Measurements from ENCODE around the gene DGKB.
"Not testable (repeated sequence)": the region's sequence is repeated elsewhere in the genome, so short reads cannot be mapped to it uniquely, and the experiment has no call there.

DGKB gene

GRCh38 chr7:14570750-14571607, 331.6 kb downstream of the DGKB start:
- no peak for DNase-seq

DNA sequence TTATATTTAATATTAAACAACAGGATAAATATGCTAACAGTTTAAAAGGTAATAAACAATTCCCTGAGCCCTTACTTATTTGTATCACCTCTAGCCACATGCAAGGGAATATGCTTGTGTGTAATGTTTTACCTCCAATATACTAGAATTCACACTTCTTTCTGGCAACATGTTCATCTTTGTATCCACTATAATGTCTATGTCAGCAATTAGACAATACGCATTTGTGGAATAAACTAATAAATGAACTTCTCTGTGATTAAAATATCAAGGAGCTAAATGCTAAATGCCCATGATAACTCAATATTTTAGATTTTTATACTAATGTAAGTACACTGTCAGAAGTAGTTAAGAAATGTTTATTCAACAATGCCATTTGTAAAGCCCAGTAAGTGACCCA, 350.5 kb downstream of the DGKB start:
- no peak for DNase-seq

DNA sequence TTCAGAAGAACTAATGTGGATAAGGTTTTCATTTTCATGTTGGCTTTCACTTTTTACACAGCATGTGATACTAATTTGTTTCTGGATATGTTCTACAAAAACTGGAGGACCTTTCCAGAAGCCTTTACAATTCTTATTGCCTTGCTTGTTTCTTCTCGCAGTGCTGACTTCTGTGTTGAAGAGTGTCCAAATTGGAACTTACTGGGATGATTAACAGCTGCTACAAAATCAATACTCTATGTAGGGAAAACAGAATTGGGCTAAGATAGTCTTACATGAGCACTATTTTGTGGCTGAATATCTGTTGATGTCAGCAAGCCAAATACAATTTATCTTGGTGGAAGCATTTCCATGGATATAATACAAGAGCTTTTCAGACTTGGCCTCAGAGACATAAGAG, 351.2 kb downstream of the DGKB start:
- DNase-seq = no peak

DNA sequence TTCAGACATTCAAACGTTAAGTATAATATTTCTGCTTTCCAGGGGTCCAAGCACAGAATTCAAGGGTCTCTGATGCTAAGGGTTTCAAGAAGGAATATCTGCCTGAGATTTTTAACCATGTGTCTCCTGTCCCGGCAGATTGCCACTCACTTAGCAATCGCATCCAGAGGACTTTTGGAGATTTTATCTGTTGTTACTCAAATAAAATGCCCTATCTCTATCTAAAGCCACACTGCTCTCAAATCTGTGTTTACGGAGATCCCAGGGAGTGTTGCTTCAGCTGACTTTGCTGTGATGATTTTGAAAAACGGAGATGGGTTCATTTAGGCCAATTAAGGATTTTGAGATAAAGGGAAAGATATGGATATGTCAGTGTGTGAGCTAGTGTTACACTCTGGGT, 359.9 kb downstream of the DGKB start:
- no peak for DNase-seq

GRCh38 chr7:14521183-14521582, 381.4 kb downstream of the DGKB start:
- no peak for DNase-seq

GRCh38 chr7:14510268-14510667, 392.3 kb downstream of the DGKB start:
- DNase-seq = no peak

DNA sequence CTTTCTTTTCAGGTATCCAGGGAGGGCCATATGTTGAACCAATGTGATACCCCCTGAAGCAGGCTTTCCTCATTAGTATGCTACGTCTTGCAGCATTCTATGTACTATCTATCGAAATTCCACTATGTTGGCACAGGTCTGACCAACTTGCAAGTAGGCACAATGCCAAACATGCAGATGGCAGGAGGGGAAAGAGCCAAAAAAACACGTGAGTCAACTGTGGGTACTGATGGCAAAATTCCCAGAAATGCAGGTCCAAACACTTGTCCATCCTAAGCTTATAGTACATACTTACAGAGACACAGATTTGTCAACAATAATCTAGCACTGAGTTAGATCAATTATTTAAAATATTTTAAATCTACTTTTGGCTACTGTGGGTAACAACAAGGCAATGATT, 394.9 kb downstream of the DGKB start:
- peak; percentile 95 for DNase-seq

- no peak for DNase-seq
Measured at GRCh38 chr7:14505906-14506305, 396.6 kb downstream of the DGKB start.

DNA sequence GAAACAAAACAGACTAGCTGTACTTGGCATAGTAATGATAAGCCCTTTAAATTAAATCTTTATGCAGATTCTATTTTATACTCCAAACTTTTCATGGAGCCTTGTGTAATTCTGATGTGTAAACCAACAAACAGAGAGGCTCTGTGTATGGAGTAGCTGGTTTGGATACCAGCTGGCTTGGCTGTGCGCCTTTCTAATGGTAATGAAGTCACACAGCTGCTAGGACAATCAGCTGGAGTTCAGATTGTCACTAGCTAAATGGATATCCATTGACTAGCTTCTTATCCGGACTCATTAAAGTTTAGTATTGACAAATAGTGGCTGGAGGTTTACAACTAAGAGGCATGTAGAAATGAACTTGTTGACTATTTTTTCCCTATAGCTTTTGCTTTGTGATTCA, 398.4 kb downstream of the DGKB start:
- no peak for DNase-seq

GRCh38 chr7:14503623-14504022, 398.9 kb downstream of the DGKB start:
- no peak for DNase-seq

DNA sequence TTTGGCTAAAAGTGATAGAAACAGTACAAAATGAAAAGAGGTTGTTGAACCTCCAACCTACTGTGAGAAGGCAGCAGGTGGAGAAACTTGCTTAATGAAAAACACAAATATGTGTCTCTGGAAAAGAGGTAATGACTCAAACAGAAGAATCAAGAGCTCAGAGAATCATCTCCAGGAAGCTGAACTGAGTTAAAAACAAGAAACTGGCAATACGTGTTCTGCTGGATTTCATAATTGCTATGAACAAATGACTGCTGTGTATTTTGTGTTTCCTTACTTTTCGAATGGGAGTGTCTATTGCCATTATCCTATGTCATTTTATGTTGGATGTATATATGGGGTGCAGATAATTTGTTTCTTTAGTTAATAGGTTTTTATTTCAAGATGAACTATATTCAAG, 401.1 kb downstream of the DGKB start:
- DNase-seq = no peak

- no peak for DNase-seq
Measured at GRCh38 chr7:14497390-14497789, 405.2 kb downstream of the DGKB start.

DNA sequence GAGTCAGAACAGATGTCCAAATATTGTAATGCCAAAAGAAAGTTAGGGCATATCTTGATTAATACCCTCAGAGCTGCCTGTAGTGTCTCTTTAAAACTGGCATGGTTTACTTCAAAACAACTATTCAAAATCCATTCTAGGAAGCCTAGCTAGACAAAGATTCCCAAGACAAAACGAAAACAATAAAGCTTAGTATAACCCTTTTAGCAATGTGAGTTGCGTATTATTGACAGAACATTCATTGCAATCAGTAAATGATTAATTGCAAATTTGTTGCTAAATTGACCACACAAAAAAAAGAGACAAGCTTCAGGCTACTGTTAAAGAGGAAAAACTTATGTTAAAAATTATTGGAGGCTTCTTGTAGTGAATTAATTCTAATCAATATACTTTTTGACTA, 406.9 kb downstream of the DGKB start:
- DNase-seq = no peak

DNA sequence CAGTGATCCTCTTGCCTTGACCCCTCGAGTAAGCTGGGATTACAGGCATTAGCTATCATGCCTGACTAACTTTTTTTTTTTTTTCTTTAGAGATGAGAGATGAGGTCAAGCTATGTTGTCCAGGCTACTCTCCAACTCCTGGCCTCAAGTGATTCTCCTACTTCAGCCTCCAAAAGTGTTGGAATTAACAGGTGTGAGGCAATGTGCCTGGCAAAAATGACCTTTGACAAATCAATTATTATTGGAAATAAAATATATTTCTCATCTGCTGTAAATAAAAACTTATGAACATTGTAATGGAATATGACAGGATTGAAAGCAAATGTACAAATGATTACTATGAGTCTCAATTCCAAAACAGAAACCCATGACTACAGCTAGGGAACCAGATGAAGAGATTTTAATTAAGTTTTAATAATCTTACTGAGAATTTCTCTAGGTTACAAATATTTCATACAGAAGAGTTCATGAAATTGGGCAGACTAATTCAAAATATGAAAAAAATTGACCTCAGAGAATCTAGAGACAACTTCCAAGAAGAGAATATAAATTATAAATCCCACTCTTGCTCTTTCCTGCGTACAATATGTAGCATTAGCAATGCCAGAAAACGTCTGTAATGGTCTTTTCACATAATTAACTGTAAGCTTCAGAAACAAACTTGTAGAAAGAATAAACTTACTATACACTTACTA, 414.7 kb downstream of the DGKB start:
- DNase-seq = no peak

DNA sequence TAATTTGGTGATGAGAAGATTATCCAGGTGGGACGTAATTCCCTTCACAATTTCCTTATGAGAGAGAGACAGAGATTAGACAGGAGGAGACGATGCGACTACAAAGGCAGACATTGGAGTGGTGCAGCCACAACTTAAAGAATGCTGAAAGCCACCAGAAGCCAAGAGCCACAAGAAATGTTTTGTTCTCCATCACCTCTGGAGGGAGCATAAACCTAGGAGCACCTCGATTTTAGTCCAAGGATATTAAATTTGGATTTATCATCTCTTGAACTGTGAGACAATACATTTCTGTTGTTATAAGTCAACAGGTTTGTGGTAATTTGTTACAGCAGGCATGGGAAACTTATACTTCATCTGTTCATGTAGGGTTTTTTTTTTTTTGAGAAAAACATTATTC, 418.9 kb downstream of the DGKB start:
- no peak for DNase-seq

GRCh38 chr7:14480281-14480680, 422.3 kb downstream of the DGKB start:
- no peak for DNase-seq

DNA sequence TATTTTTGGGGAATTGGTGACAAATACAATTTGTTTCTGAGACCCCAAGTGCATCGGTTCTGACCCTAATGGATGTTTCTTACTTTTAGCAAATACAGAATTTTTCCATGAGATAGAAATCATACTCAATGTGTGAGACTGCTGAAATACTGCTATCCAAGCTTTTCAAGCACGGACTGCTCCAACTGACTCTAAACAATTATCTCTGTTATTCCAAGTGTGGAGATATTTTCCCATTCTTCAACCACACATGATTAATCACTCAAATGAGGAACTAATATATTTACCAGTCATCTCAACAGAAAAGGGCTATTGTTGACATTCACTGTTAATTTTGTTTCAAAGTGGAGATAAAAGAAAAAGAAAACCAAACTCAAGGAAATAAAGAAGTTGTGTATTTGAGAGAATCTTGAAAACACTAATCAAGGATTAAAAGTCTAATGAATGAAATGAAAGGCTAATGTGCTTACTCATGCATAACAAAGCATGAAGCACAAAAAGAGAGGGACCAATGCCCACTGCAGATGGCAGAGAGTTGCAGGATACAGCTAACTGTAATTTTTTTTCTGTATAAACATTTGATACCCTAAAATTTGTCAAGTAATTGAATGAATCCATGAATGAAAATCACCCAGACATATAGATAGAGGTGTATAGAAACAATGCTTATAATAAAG, 423.6 kb downstream of the DGKB start:
- DNase-seq = no peak

GRCh38 chr7:14461716-14462115, 440.8 kb downstream of the DGKB start:
- DNase-seq = not testable (repeated sequence)

- DNase-seq = not testable (repeated sequence)
Measured at GRCh38 chr7:14458846-14459245, 443.7 kb downstream of the DGKB start.

GRCh38 chr7:14457568-14458453, 444.7 kb downstream of the DGKB start:
- DNase-seq = peak; percentile 76

GRCh38 chr7:14449291-14449690, 453.3 kb downstream of the DGKB start:
- DNase-seq = no peak

DNA sequence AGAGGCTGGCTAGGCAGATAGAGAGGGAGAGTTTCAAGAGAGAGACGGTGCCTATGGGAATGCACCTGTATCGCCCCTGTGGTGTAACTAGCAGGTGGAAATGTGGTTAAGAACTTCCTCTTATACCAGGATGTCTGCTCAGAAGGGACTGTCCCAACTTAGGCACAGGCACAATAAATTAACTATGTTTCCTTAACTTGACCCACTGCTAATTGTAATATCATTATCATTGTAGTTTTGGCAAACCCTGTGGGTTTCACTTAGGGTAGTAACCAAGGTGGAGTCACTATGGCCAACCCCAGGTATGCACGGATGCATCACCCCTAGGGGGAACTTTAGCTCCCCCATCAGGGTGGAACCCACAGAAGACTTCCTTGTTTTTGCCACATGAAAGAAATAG, 455.7 kb downstream of the DGKB start:
- no peak for DNase-seq

DNA sequence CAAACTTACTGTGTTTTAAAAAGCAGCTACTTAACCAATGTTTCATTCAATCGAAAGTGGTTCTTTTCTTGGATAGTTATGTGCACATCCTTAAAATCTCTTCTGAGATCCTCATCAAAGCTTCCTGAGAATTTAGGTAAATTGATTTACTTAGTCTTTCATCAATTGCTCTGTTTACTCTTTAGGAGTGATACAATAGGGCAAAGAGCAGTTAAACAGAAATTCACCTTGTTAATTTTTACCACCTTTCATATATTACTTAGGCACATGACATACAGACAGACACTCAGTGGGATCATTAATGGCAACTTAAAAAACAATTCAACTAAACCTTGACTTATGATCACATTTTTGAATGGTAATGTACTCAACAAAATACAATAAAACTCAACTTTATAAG, 456.3 kb downstream of the DGKB start:
- DNase-seq = no peak
